ENCODE results near the gene CLDN10. TPM values are rescaled to one million over a fixed set of nuclear protein-coding genes. Genes with fewer than 3 reads are reported as not detected.

Gene CLDN10
- total and polyA plus RNA-seq, 9 donors: 4.9 to 10.1 (median 7.1) TPM

- DNase-seq: no peak
- Histone ChIP-seq H3K4me1 (ENCODE audit: control insufficient read depth, insufficient read depth, low read length) (no peaks in the 10 kb centered on the region), H3K4me3 (ENCODE audit: low read length) (no peak overlapping the region), H3K27ac (ENCODE audit: low read length) (no peak overlapping the region), H3K27me3 (ENCODE audit: control insufficient read depth, insufficient read depth, low read length) (no peaks in the 10 kb centered on the region), H3K9me3 (replicated peaks; ENCODE audit: control insufficient read depth, low read depth, low read length) (peaks cover 3% of the 10 kb centered on the region), H3K36me3 (ENCODE audit: control insufficient read depth, insufficient read depth, low read length) (peaks cover 56% of the 10 kb centered on the region)
- WGBS (ENCODE audit: insufficient coverage): 67% methylated on average over 3 of the region's 4 CpGs
These were observed 76.6 kb downstream of the CLDN10 start for GRCh38 chr13:95629071-95629470.

Other genes with a start within 250 kb of the CLDN10 start
- 32.1 TPM for gene DZIP1, start 92.0 kb downstream of the CLDN10 start, total RNA-seq
- gene DZIP1, start 92.0 kb downstream of the CLDN10 start, polyA plus RNA-seq (ENCODE audit: insufficient read depth in 1 of 8, insufficient read length in 8 of 8, low replicate concordance in 1 of 8): 10 to 100 TPM; 23.3 to 40.6 (median 29.5) TPM
- gene DNAJC3, start 124.4 kb downstream of the CLDN10 start, total RNA-seq: 20.6 TPM
- 10 to 100 TPM; 13.9 to 26.3 (median 18.1) TPM for gene DNAJC3, start 124.4 kb downstream of the CLDN10 start, polyA plus RNA-seq (ENCODE audit: insufficient read depth in 1 of 8, insufficient read length in 8 of 8, low replicate concordance in 1 of 8)

Measured in muscle of leg (tissue), 11 donors.